Gastrocnemius medialis (tissue), 4 donors: ENCODE data around the gene ATP8B4.

Experiments
- POLR2A ChIP-seq, 2 donors: fragments of 450-650 bp; IDR thresholded peaks; one replicate each; pipeline ENCODE4 v1.6.1; 2017; ENCODE audit warnings: antibody characterized with exemption in 2 of 2, mild to moderate bottlenecking in 2 of 2, moderate library complexity in 2 of 2
- TF ChIP-seq, protein P1 (sequence below), 5 experiments: fragments of 450-650 bp in 3 of 5; fragments of 200-600 bp in 2 of 5; sonication (generic) in 2 of 5; IDR thresholded peaks in 4 of 5; conservative IDR thresholded peaks in 1 of 5; 1 replicate in 4 of 5; 2 replicates in 1 of 5; pipeline ENCODE4 v1.5.1; 2016 to 2019; ENCODE audit warnings: antibody characterized with exemption in 5 of 5, mild to moderate bottlenecking in 3 of 5, moderate library complexity in 3 of 5

DNA sequence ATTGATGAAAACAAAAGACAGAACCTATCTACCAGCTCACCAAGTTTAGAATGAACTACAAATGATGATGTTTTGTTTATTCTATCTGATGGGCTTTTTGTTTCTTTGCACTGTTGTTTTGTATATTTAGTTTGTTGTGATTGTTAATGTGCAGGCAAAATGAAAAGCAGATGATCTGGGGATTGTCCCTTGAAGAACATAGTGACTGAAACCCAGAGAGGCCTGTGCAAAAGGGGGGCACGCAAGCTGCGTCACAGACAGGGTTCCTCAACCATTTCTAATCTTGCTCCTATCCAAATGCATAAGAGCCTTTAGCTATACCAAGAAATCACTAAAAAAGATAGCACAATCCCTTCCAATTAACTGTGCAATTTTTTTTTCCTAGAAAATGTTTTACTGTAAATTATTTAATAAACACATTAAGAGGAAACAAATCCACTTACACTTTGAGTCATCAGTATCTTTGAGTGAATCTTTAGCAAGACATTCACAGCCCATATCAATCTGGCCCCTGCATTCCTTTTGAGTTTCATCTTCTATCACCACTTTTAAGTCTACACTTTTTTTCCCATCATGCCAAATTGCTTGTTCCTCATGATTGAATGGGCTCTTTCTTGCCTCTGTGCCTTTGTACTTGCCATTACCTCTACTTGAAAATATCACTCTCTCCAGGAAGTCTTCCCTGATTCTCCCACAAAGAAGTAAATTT lies 220.3 kb downstream of the ATP8B4 start:
- TF ChIP-seq POLR2A (IDR thresholded peaks at IDR 0.05) = no peak
- TF ChIP-seq, protein P1, sequence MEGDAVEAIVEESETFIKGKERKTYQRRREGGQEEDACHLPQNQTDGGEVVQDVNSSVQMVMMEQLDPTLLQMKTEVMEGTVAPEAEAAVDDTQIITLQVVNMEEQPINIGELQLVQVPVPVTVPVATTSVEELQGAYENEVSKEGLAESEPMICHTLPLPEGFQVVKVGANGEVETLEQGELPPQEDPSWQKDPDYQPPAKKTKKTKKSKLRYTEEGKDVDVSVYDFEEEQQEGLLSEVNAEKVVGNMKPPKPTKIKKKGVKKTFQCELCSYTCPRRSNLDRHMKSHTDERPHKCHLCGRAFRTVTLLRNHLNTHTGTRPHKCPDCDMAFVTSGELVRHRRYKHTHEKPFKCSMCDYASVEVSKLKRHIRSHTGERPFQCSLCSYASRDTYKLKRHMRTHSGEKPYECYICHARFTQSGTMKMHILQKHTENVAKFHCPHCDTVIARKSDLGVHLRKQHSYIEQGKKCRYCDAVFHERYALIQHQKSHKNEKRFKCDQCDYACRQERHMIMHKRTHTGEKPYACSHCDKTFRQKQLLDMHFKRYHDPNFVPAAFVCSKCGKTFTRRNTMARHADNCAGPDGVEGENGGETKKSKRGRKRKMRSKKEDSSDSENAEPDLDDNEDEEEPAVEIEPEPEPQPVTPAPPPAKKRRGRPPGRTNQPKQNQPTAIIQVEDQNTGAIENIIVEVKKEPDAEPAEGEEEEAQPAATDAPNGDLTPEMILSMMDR (IDR thresholded peaks at IDR 0.05 in 4 of 5, conservative IDR thresholded peaks at IDR 0.05 in 1 of 5) = no peak
